Measurements from ENCODE around the gene SUSD6. TPM values are rescaled to one million over a fixed set of nuclear protein-coding genes. Genes with fewer than 3 reads are reported as not detected.
A peak's percentile ranks its signal among the peaks of the same experiment; 100 is the strongest.

SUSD6 gene
- total and polyA plus RNA-seq, 9 of the 15 experiments (the other 6 are each of a cell fraction or from before 2014, with no cell fraction given) = 2.9 to 20.7 (median 5.6) TPM

GRCh38 chr14:69629225-69630127 is 18.1 kb downstream of the SUSD6 start (continued):
- peak; percentile 87 for TF ChIP-seq MEF2A (IDR thresholded peaks at IDR 0.05; ENCODE audit: control insufficient read depth, low read depth, low read length)
- TF ChIP-seq ETV5 (CRISPR knock-in tag; IDR thresholded peaks at IDR 0.05; ENCODE audit: low read depth) = peak; percentile 68
- TF ChIP-seq LCOR (CRISPR knock-in tag; IDR thresholded peaks at IDR 0.05) = peak; percentile 38; the same call in 1 of the 2 replicates
- no peak for TF ChIP-seq CLOCK (CRISPR knock-in tag; IDR thresholded peaks at IDR 0.05; ENCODE audit: borderline replicate concordance)
- 0 out of 2 replicates have a peak, but pooled peaks have one; percentile 14 for TF ChIP-seq SOX6 (IDR thresholded peaks at IDR 0.05)
- TF ChIP-seq MITF (IDR thresholded peaks at IDR 0.05) = no peak
- 0 out of 2 replicates have a peak, but pooled peaks have one; percentile 36 for TF ChIP-seq SMARCA4 (IDR thresholded peaks at IDR 0.05)
- no peak for TF ChIP-seq RHOXF2B (CRISPR knock-in tag; conservative IDR thresholded peaks at IDR 0.05)
- peak; percentile 57 for TF ChIP-seq KLF16 (IDR thresholded peaks at IDR 0.05)
- peak; percentile 81 for TF ChIP-seq TCF3 (CRISPR knock-in tag; IDR thresholded peaks at IDR 0.05)
- TF ChIP-seq TAL1 (IDR thresholded peaks at IDR 0.05) = peak; percentile 58; the same call in 1 of the 2 replicates
- no peak for TF ChIP-seq NR2C2 (CRISPR knock-in tag; IDR thresholded peaks at IDR 0.05)
- no peak for TF ChIP-seq NR2C2 (tag; IDR thresholded peaks at IDR 0.05)
